ENCODE results near the gene PGGT1B. TPM values are rescaled to one million over a fixed set of nuclear protein-coding genes. Genes with fewer than 3 reads are reported as not detected.
A peak's percentile ranks its signal among the peaks of the same experiment; 100 is the strongest.

The PGGT1B gene
- total RNA-seq, 1 experiment from 2014 or later: 9.3 TPM

- in situ Hi-C loops (cut with HindIII; ENCODE audit: low sequenced_read_pairs): no loop called here
- no peak for DNase-seq (ENCODE audit: low spot score)
Observed at GRCh38 chr5:115191474-115192031, 71.1 kb downstream of the PGGT1B start.

- in situ Hi-C loops (cut with HindIII; ENCODE audit: low sequenced_read_pairs): no loop called here
- no peak for DNase-seq (ENCODE audit: low spot score)
Observed at GRCh38 chr5:115190388-115190787, 72.3 kb downstream of the PGGT1B start.

GRCh38 chr5:115189866-115190265, 72.8 kb downstream of the PGGT1B start:
- in situ Hi-C loops (cut with HindIII; ENCODE audit: low sequenced_read_pairs): no loop called here
- no peak for DNase-seq (ENCODE audit: low spot score)

- in situ Hi-C loops (cut with HindIII; ENCODE audit: low sequenced_read_pairs): no loop called here
- no peak for DNase-seq (ENCODE audit: low spot score)
Observed at GRCh38 chr5:115186794-115187193, 75.9 kb downstream of the PGGT1B start.

GRCh38 chr5:115184770-115185169, 77.9 kb downstream of the PGGT1B start:
- DNase-seq (ENCODE audit: low spot score): no peak
- in situ Hi-C loops (cut with HindIII; ENCODE audit: low sequenced_read_pairs): no loop called here

- in situ Hi-C loops (cut with HindIII; ENCODE audit: low sequenced_read_pairs): no loop called here
- DNase-seq (ENCODE audit: low spot score): no peak
Observed at GRCh38 chr5:115181757-115182156, 80.9 kb downstream of the PGGT1B start.

- DNase-seq (ENCODE audit: low spot score): no peak
Observed at GRCh38 chr5:115180165-115180709, 82.4 kb downstream of the PGGT1B start.

GRCh38 chr5:115179394-115180164, 83.1 kb downstream of the PGGT1B start:
- in situ Hi-C loops (cut with HindIII; ENCODE audit: low sequenced_read_pairs): no loop called here
- no peak for DNase-seq (ENCODE audit: low spot score)

More at GRCh38 chr5:115180165-115180709, 82.4 kb downstream of the PGGT1B start:
- in situ Hi-C loops (cut with HindIII; ENCODE audit: low sequenced_read_pairs): no loop called here

GRCh38 chr5:115179030-115179393, 83.7 kb downstream of the PGGT1B start:
- DNase-seq (ENCODE audit: low spot score): no peak
- in situ Hi-C loops (cut with HindIII; ENCODE audit: low sequenced_read_pairs): no loop called here

- in situ Hi-C loops (cut with HindIII; ENCODE audit: low sequenced_read_pairs): no loop called here
- DNase-seq (ENCODE audit: low spot score): no peak
Observed at GRCh38 chr5:115170929-115171510, 91.7 kb downstream of the PGGT1B start.

- no peak for DNase-seq (ENCODE audit: low spot score)
- in situ Hi-C loops (cut with HindIII; ENCODE audit: low sequenced_read_pairs): no loop called here
Observed at GRCh38 chr5:115170134-115170928, 92.3 kb downstream of the PGGT1B start.

- peak; percentile 50 for DNase-seq (ENCODE audit: low spot score)
- in situ Hi-C loops (cut with HindIII; ENCODE audit: low sequenced_read_pairs): no loop called here
Observed at GRCh38 chr5:115169487-115170133, 93.1 kb downstream of the PGGT1B start, which contains the start of gene TRIM36. Gene TRIM36 (minus strand): TSS chr5:115169908. CDS start chr5:115169634, 274 bp downstream.

- DNase-seq (ENCODE audit: low spot score): no peak
- in situ Hi-C loops (cut with HindIII; ENCODE audit: low sequenced_read_pairs): no loop called here
Observed at GRCh38 chr5:115168829-115169486, 93.7 kb downstream of the PGGT1B start.

GRCh38 chr5:115166744-115167393, 95.8 kb downstream of the PGGT1B start:
- no peak for DNase-seq (ENCODE audit: low spot score)
- in situ Hi-C loops (cut with HindIII; ENCODE audit: low sequenced_read_pairs): no loop called here

- DNase-seq (ENCODE audit: low spot score): no peak
- in situ Hi-C loops (cut with HindIII; ENCODE audit: low sequenced_read_pairs): no loop called here
Observed at GRCh38 chr5:115165790-115166189, 96.9 kb downstream of the PGGT1B start.

GRCh38 chr5:115160975-115161475, 101.7 kb downstream of the PGGT1B start:
- DNase-seq (ENCODE audit: low spot score): no peak
- in situ Hi-C loops (cut with HindIII; ENCODE audit: low sequenced_read_pairs): no loop called here
